GM10248 (cell line): ENCODE results near the gene UBR3.
"Not testable (repeated sequence)": the region's sequence is repeated elsewhere in the genome, so short reads cannot be mapped to it uniquely, and the experiment has no call there.

ENCODE experiments used
- CTCF ChIA-PET: fragments of 300-600 bp; sonication (Branson Sonifier 250); formaldehyde crosslinking; extraction: SDS; loops from one replicate; lab custom pipeline; 2021; ENCODE audit warnings: antibody characterized with exemption; lab: Yijun Ruan, JAX
- POLR2A ChIA-PET: fragments of 350-650 bp; sonication (Branson Sonifier 250); formaldehyde crosslinking; extraction: SDS; loops from one replicate; lab custom pipeline; 2020; ENCODE audit warnings: antibody characterized with exemption; lab: Yijun Ruan, JAX
- DNase-seq: peaks from one replicate; pipeline ENCODE4 v3.0.0; 2012; ENCODE audit errors: extremely low spot score
- TF ChIP-seq, protein P1 (sequence below): IDR thresholded peaks from 2 replicates; pipeline ENCODE4 v1.5.1; 2012; ENCODE audit warnings: mild to moderate bottlenecking, low read depth; ENCODE audit errors: extremely low read depth, missing control alignments, control extremely low read depth

UBR3 gene

GRCh38 chr2:169806586-169806985 is 20.7 kb upstream of the UBR3 start:
- TF ChIP-seq, protein P1, sequence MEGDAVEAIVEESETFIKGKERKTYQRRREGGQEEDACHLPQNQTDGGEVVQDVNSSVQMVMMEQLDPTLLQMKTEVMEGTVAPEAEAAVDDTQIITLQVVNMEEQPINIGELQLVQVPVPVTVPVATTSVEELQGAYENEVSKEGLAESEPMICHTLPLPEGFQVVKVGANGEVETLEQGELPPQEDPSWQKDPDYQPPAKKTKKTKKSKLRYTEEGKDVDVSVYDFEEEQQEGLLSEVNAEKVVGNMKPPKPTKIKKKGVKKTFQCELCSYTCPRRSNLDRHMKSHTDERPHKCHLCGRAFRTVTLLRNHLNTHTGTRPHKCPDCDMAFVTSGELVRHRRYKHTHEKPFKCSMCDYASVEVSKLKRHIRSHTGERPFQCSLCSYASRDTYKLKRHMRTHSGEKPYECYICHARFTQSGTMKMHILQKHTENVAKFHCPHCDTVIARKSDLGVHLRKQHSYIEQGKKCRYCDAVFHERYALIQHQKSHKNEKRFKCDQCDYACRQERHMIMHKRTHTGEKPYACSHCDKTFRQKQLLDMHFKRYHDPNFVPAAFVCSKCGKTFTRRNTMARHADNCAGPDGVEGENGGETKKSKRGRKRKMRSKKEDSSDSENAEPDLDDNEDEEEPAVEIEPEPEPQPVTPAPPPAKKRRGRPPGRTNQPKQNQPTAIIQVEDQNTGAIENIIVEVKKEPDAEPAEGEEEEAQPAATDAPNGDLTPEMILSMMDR = no peak
- ChIA-PET POLR2A (no interaction called here), CTCF (interaction anchor here (1.2 kb wide), 1 partner anchor 12 kb away, joined by 3 read pairs; no protein-coding TSS in a partner anchor)
- no peak for DNase-seq

DNA sequence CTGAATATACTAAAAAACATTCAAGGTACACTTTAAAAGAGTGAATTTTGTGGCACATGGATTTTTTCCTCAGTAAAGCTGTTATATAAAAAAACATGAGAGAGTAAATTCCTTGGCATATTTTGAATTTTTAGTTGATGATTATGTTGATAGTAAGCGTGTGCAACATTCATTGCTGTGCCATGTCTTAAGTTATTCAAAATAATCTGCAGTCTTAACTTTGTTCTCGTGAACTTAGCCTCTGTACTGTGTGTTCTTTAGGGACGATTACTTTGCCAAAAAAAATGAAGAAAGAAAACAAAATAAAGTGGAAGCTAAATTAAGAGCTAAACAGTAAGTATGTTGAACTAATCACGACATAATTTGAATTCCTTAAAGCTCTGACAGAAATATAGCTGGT is 19.0 kb upstream of the UBR3 start:
- TF ChIP-seq, protein P1 = no peak
- DNase-seq = no peak
- ChIA-PET CTCF (interaction anchor here (1.4 to 1.7 kb wide), 2 partner anchors 10 to 16 kb away, joined by 6 to 8 read pairs; partner anchors contain the start of gene METTL5), POLR2A (no interaction called here)

DNA sequence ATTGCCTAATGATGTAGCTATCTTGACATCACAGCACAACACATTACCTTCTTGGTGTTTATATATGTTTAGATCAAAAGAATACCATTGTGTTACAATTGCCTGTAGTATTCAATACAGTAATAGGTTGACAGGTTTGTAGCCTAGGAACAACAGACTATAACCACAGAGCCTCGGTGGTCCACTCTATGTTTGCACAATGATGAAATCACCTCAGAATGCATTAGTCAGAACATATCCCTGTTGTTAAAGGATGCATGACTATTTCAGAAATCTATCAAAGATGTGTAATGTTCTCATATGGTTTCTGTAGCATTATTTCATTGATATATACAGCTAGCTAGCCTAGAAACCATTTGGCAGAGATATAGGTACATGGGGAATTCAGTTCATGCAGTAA is 11.4 kb upstream of the UBR3 start:
- ChIA-PET POLR2A (interaction anchor here (0.7 kb wide), 1 partner anchor 100 kb away, joined by 3 read pairs; no protein-coding TSS in a partner anchor), CTCF (interaction anchor here (1.2 to 2.5 kb wide), 2 partner anchors 9 to 13 kb away, joined by 6 to 20 read pairs; partner anchors contain the start of gene METTL5)
- TF ChIP-seq, protein P1 = no peak
- no peak for DNase-seq

DNA sequence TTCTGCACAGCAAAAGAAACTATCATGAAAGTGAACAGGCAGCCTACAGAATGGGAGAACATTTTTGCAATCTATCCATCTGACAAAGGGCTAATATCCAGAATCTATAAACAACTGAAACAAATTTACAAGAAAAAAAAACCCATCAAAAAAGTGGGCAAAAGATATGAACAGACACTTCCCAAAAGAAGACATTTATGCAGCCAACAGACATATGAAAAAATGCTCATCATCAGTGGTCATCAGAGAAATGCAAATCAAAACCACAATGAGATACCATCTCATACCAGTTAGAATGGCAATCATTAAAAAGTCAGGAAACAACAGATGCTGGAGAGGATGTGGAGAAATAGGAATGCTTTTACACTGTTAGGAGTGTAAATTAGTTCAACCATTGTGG is 10.3 kb upstream of the UBR3 start:
- CTCF ChIA-PET = interaction anchor here (2.5 kb wide), 1 partner anchor 8 kb away, joined by 20 read pairs; the partner anchor contains the start of gene METTL5
- POLR2A ChIA-PET, DNase-seq: not testable (repeated sequence)

DNA sequence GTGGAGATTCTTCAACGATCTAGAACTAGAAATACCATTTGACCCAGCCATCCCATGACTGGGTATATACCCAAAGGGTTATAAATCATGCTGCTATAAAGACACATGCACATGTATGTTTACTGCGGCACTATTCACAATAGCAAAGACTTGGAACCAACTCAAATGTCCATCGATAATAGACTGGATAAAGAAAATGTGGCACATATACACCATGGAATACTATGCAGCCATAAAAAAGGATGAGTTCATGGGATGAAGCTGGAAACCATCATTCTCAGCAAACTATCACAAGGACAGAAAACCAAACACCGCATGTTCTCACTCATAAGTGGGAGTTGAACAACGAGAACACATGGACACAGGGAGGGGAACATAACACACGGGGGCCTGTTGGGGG is 9.9 kb upstream of the UBR3 start:
- POLR2A ChIA-PET, DNase-seq: not testable (repeated sequence)
- CTCF ChIA-PET = interaction anchor here (0.6 to 2.5 kb wide), 3 partner anchors 8 to 287 kb away, joined by 3 to 20 read pairs (median 6); partner anchors contain the start of gene METTL5

- DNase-seq = no peak
- POLR2A ChIA-PET = no interaction called here
- TF ChIP-seq, protein P1 = no peak
- CTCF ChIA-PET = interaction anchor here (0.6 to 1.8 kb wide), 8 partner anchors 9 to 288 kb away, joined by 3 to 6 read pairs (median 3); partner anchors contain the start of gene UBR3
Observed at GRCh38 chr2:169818241-169818640, 9.0 kb upstream of the UBR3 start.

- no peak for DNase-seq
- ChIA-PET CTCF (interaction anchor here (0.9 to 1.8 kb wide), 7 partner anchors 8 to 32 kb away, joined by 3 to 6 read pairs (median 3); partner anchors contain the start of gene UBR3), POLR2A (no interaction called here)
- TF ChIP-seq, protein P1 = no peak
Observed at GRCh38 chr2:169819106-169819505, 8.1 kb upstream of the UBR3 start.

- DNase-seq, POLR2A ChIA-PET: not testable (repeated sequence)
- CTCF ChIA-PET = interaction anchor here (1.1 kb wide), 1 partner anchor 16 kb away, joined by 3 read pairs; no protein-coding TSS in a partner anchor
Observed at GRCh38 chr2:169820101-169820500, 7.2 kb upstream of the UBR3 start.
